Measurements from ENCODE around the gene SLC6A11.

Gene SLC6A11

DNA sequence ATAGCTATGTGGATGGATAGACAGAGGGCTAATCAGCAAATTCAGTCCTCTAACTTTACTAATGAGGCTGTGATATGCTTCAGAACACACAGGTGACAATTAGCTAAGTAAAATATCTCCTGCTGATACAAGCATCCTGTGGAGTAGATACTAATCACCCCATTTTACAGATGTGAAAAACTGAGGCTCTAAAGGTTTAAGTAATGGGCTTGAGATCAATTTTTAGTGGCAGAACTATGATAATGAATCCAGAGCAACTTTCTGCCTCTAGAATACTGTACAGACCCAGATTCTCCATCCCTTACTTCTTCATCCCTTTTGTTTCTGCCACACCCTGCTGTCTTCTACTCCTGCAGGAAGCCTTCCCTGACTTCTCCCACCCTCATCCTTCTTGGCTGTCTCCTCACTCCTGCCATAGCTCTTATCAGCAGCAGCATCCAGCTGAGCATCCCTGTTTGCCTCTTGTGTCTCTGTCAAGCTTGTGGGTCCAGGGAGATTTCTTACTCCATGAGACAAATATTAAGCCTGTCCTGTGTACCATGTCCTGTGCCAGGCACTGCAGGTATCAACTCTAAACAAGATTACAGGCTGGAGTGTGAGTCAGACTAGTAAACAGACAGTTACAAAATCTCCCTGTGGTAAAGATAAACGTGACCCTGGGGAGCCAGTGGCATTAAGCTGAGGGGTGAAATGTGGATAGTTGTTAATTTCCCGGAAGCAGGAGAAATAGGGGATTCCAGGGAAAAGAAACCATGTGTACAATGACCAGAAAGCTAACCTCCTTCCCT is 39.2 kb downstream of the SLC6A11 start:
- Histone ChIP-seq H3K36me3 (ENCODE audit: control insufficient read depth, insufficient read depth, low read length) (no peaks in the 10 kb centered on the region), H3K4me3 (ENCODE audit: low read length) (no peak overlapping the region), H3K4me1 (ENCODE audit: control insufficient read depth, insufficient read depth, low read length) (no peaks in the 10 kb centered on the region), H3K9me3 (ENCODE audit: control insufficient read depth, insufficient read depth, low read length) (no peaks in the 10 kb centered on the region), H3K27me3 (ENCODE audit: control insufficient read depth, insufficient read depth, low read length) (no peaks in the 10 kb centered on the region), H3K27ac (ENCODE audit: low read length) (no peak overlapping the region)
- no peak for DNase-seq (ENCODE audit: low read depth, low spot score)
- WGBS (ENCODE audit: insufficient coverage, insufficient read length) = no CpG with 5 or more reads among the region's 2 CpGs

GRCh38 chr3:10855871-10856662 is 40.0 kb downstream of the SLC6A11 start:
- Histone ChIP-seq H3K4me1 (ENCODE audit: control insufficient read depth, insufficient read depth, low read length) (no peaks in the 10 kb centered on the region), H3K36me3 (ENCODE audit: control insufficient read depth, insufficient read depth, low read length) (no peaks in the 10 kb centered on the region), H3K4me3 (ENCODE audit: low read length) (no peak overlapping the region), H3K9me3 (ENCODE audit: control insufficient read depth, insufficient read depth, low read length) (no peaks in the 10 kb centered on the region), H3K27me3 (ENCODE audit: control insufficient read depth, insufficient read depth, low read length) (no peaks in the 10 kb centered on the region), H3K27ac (ENCODE audit: low read length) (no peak overlapping the region)
- no peak for DNase-seq (ENCODE audit: low read depth, low spot score)
- WGBS (ENCODE audit: insufficient coverage, insufficient read length) = no CpG with 5 or more reads among the region's 8 CpGs

DNA sequence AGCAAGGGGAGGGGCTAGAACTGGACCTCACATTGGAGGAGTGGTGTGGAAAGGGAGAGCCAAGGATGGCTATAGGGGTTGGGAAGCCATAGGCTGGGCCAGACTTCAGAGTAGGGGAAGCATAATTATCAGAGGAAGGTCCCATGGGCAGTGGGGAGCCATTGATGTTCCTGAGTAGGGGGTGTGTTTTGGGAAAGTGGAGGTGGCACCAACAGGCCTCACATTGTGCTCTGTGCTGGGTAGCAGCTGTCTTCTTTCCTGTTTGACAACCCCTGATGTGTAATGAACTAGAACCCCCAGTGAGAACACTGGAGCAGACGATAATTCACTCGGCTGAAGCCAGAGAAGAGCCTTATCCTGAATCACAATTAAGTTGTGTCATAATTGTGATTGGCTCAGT is 41.2 kb downstream of the SLC6A11 start:
- Histone ChIP-seq H3K4me1 (ENCODE audit: control insufficient read depth, insufficient read depth, low read length) (no peaks in the 10 kb centered on the region), H3K27ac (ENCODE audit: low read length) (no peak overlapping the region), H3K9me3 (ENCODE audit: control insufficient read depth, insufficient read depth, low read length) (no peaks in the 10 kb centered on the region), H3K4me3 (ENCODE audit: low read length) (no peak overlapping the region), H3K27me3 (ENCODE audit: control insufficient read depth, insufficient read depth, low read length) (no peaks in the 10 kb centered on the region), H3K36me3 (ENCODE audit: control insufficient read depth, insufficient read depth, low read length) (no peaks in the 10 kb centered on the region)
- WGBS (ENCODE audit: insufficient coverage, insufficient read length) = no CpG with 5 or more reads among the region's 2 CpGs
- no peak for DNase-seq (ENCODE audit: low read depth, low spot score)

GRCh38 chr3:10858091-10858490 is 42.1 kb downstream of the SLC6A11 start:
- no peak overlapping the region for H3K27ac ChIP-seq (ENCODE audit: low read length)

DNA sequence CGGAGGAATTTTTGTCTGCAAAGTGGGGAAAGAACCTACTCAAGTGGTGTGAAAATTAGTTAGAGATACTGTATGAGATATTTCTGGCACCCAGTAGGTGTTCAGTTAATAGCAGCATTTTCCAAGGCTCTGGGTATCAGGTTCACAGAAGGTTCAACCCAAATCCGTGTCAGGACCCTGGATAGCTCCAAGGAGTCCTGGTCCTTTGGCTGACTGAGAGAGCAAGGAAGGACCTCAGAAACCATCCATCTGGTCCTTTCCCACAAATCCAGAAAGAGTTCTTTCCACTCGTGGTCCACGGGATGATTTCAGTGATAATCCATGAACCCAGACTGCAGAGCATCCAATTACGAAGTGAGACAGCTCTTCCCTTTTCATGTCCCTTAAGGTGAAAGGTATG is 51.4 kb downstream of the SLC6A11 start:
- peak; percentile 25 for DNase-seq (ENCODE audit: low read depth, low spot score)
- H3K27ac ChIP-seq (ENCODE audit: low read length) = no peak overlapping the region
- H3K27me3 ChIP-seq (ENCODE audit: control insufficient read depth, insufficient read depth, low read length) = peaks cover 30% of the 10 kb centered on the region
- no peaks in the 10 kb centered on the region for H3K9me3 ChIP-seq (ENCODE audit: control insufficient read depth, insufficient read depth, low read length)
- whole genome bisulfite sequencing (ENCODE audit: insufficient coverage, insufficient read length) = no CpG with 5 or more reads among the region's 5 CpGs
- no peak overlapping the region for H3K4me3 ChIP-seq (ENCODE audit: low read length)
- H3K4me1 ChIP-seq (ENCODE audit: control insufficient read depth, insufficient read depth, low read length) = no peaks in the 10 kb centered on the region
- no peaks in the 10 kb centered on the region for H3K36me3 ChIP-seq (ENCODE audit: control insufficient read depth, insufficient read depth, low read length)

More at GRCh38 chr3:10858091-10858490, 42.1 kb downstream of the SLC6A11 start:
- no peaks in the 10 kb centered on the region for H3K4me1 ChIP-seq (ENCODE audit: control insufficient read depth, insufficient read depth, low read length)
- no peaks in the 10 kb centered on the region for H3K9me3 ChIP-seq (ENCODE audit: control insufficient read depth, insufficient read depth, low read length)
- DNase-seq (ENCODE audit: low read depth, low spot score) = no peak
- no CpG with 5 or more reads among the region's 3 CpGs for WGBS (ENCODE audit: insufficient coverage, insufficient read length)
- no peak overlapping the region for H3K4me3 ChIP-seq (ENCODE audit: low read length)
- no peaks in the 10 kb centered on the region for H3K27me3 ChIP-seq (ENCODE audit: control insufficient read depth, insufficient read depth, low read length)
- no peaks in the 10 kb centered on the region for H3K36me3 ChIP-seq (ENCODE audit: control insufficient read depth, insufficient read depth, low read length)

GRCh38 chr3:10869460-10869859 is 53.4 kb downstream of the SLC6A11 start:
- no CpG with 5 or more reads among the region's 7 CpGs for WGBS (ENCODE audit: insufficient coverage, insufficient read length)
- H3K27me3 ChIP-seq (ENCODE audit: control insufficient read depth, insufficient read depth, low read length) = peaks cover 37% of the 10 kb centered on the region
- H3K9me3 ChIP-seq (ENCODE audit: control insufficient read depth, insufficient read depth, low read length) = no peaks in the 10 kb centered on the region
- no peaks in the 10 kb centered on the region for H3K36me3 ChIP-seq (ENCODE audit: control insufficient read depth, insufficient read depth, low read length)
- no peaks in the 10 kb centered on the region for H3K4me1 ChIP-seq (ENCODE audit: control insufficient read depth, insufficient read depth, low read length)
- DNase-seq (ENCODE audit: low read depth, low spot score) = no peak
- H3K4me3 ChIP-seq (ENCODE audit: low read length) = no peak overlapping the region
- no peak overlapping the region for H3K27ac ChIP-seq (ENCODE audit: low read length)

DNA sequence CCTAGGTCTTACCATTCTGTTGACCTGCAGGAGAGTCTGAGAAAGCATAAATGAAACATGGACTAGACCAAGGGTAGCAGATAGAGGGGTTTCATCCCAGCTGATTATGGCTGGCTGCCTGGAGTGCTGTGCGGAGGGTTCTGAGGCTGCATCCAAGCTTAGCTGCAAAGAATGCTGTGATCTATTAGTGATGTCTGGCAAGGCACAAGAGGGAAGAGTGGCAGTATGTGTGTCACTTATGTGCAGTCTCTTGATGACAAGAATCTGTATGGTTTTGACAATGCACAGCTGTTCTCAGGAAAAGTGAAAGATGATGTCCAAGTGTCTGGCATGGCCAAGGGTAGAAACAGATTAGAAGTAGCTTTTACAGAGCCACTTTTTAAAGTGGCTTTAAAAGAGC is 54.3 kb downstream of the SLC6A11 start:
- no CpG with 5 or more reads among the region's 1 CpG for WGBS (ENCODE audit: insufficient coverage, insufficient read length)
- Histone ChIP-seq H3K4me3 (ENCODE audit: low read length) (no peak overlapping the region), H3K9me3 (ENCODE audit: control insufficient read depth, insufficient read depth, low read length) (no peaks in the 10 kb centered on the region), H3K4me1 (ENCODE audit: control insufficient read depth, insufficient read depth, low read length) (no peaks in the 10 kb centered on the region), H3K36me3 (ENCODE audit: control insufficient read depth, insufficient read depth, low read length) (no peaks in the 10 kb centered on the region), H3K27ac (ENCODE audit: low read length) (no peak overlapping the region), H3K27me3 (ENCODE audit: control insufficient read depth, insufficient read depth, low read length) (peaks cover 42% of the 10 kb centered on the region)
- DNase-seq (ENCODE audit: low read depth, low spot score) = no peak

- 100% methylated on average over 3 of the region's 5 CpGs for WGBS (ENCODE audit: insufficient coverage, insufficient read length)
- no peaks in the 10 kb centered on the region for H3K36me3 ChIP-seq (ENCODE audit: control insufficient read depth, insufficient read depth, low read length)
- DNase-seq (ENCODE audit: low read depth, low spot score) = no peak
- H3K4me3 ChIP-seq (ENCODE audit: low read length) = no peak overlapping the region
- H3K27ac ChIP-seq (ENCODE audit: low read length) = no peak overlapping the region
- H3K9me3 ChIP-seq (ENCODE audit: control insufficient read depth, insufficient read depth, low read length) = no peaks in the 10 kb centered on the region
- H3K27me3 ChIP-seq (ENCODE audit: control insufficient read depth, insufficient read depth, low read length) = peaks cover 46% of the 10 kb centered on the region
- H3K4me1 ChIP-seq (ENCODE audit: control insufficient read depth, insufficient read depth, low read length) = no peaks in the 10 kb centered on the region
Measured at GRCh38 chr3:10873415-10873814, 57.4 kb downstream of the SLC6A11 start.

DNA sequence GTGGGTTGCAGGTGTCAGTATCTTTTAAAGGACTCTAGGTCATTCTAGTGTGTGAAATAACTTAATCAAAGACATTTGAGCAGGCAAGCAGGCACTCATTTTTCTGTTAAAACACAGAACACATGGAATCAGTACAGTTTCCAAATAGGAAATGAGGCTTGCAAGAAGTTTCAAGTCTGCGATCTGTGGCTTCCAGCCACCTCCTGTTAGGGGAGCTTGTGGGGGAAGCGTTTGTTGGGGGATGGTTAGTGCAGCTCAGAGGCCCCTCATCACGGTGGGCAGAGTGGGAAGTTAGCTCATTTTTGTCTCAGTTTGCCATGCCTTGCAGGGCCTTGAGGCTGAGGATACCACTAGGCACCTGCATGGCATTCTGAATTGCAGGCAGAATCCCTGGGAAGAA is 59.9 kb downstream of the SLC6A11 start:
- Histone ChIP-seq H3K4me1 (ENCODE audit: control insufficient read depth, insufficient read depth, low read length) (no peaks in the 10 kb centered on the region), H3K4me3 (ENCODE audit: low read length) (no peak overlapping the region), H3K27me3 (ENCODE audit: control insufficient read depth, insufficient read depth, low read length) (peaks cover 29% of the 10 kb centered on the region), H3K9me3 (ENCODE audit: control insufficient read depth, insufficient read depth, low read length) (no peaks in the 10 kb centered on the region), H3K27ac (ENCODE audit: low read length) (no peak overlapping the region), H3K36me3 (ENCODE audit: control insufficient read depth, insufficient read depth, low read length) (no peaks in the 10 kb centered on the region)
- WGBS (ENCODE audit: insufficient coverage, insufficient read length) = no CpG with 5 or more reads among the region's 3 CpGs
- no peak for DNase-seq (ENCODE audit: low read depth, low spot score)

DNA sequence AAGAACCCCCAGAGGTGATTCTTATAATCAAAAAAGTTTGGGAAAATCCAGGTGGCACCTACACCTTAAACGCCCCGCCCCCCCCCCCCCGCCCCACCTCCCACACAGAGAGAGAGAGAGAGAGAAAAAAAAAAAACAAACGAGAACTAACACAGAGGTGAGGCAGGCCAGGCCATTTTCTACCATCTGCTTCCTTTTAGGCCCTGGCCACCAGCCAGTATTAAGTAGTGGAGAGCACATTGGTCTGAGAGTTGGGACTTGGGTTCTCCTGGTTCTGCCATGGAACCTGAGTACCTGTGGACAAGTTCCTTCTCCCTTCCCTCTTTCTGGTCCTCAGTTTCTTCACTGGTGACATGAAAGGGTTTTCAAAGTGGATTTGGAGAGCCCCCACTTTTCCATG is 60.6 kb downstream of the SLC6A11 start:
- H3K4me3 ChIP-seq (ENCODE audit: low read length) = no peak overlapping the region
- peaks cover 27% of the 10 kb centered on the region for H3K27me3 ChIP-seq (ENCODE audit: control insufficient read depth, insufficient read depth, low read length)
- no peaks in the 10 kb centered on the region for H3K36me3 ChIP-seq (ENCODE audit: control insufficient read depth, insufficient read depth, low read length)
- no peaks in the 10 kb centered on the region for H3K9me3 ChIP-seq (ENCODE audit: control insufficient read depth, insufficient read depth, low read length)
- no peak for DNase-seq (ENCODE audit: low read depth, low spot score)
- H3K27ac ChIP-seq (ENCODE audit: low read length) = no peak overlapping the region
- no peaks in the 10 kb centered on the region for H3K4me1 ChIP-seq (ENCODE audit: control insufficient read depth, insufficient read depth, low read length)
- WGBS (ENCODE audit: insufficient coverage, insufficient read length) = no CpG with 5 or more reads among the region's 4 CpGs

Measured in iPS DF 6.9 (cell line).